Activated T-helper 17 cell treated with anti-CD3 and anti-CD28 coated beads, Interleukin-2, amount 50 U/mL, for 72 hours (primary cell): ENCODE data around the gene SDK2. TPM values are rescaled to one million over a fixed set of nuclear protein-coding genes. Genes with fewer than 3 reads are reported as not detected.
A peak's percentile ranks its signal among the peaks of the same experiment; 100 is the strongest.

Experiments
- ATAC-seq: fragments of 150-1000 bp; cut with Tn5 transposase; replicated peaks from 2 replicates; pipeline ENCODE4 v1.10.0; 2021; ENCODE audit warnings: mild to moderate bottlenecking, moderate library complexity
- H3K27ac Mint-ChIP-seq: one replicate; pipeline ENCODE4 v1.8.0; 2022; ENCODE audit warnings: mixed read lengths
- H3K27me3 Mint-ChIP-seq: one replicate; pipeline ENCODE4 v1.8.0; 2022; ENCODE audit warnings: mixed read lengths
- H3K36me3 Mint-ChIP-seq: one replicate; pipeline ENCODE4 v1.8.0; 2022; ENCODE audit warnings: low read depth, mild to moderate bottlenecking, mixed read lengths
- H3K4me1 Mint-ChIP-seq: one replicate; pipeline ENCODE4 v1.8.0; 2022; ENCODE audit warnings: mixed read lengths
- H3K4me3 Mint-ChIP-seq: one replicate; pipeline ENCODE4 v1.8.0; 2022; ENCODE audit warnings: mild to moderate bottlenecking, mixed read lengths
- H3K9me3 Mint-ChIP-seq: one replicate; pipeline ENCODE4 v1.8.0; 2022; ENCODE audit warnings: mixed read lengths
- total RNA-seq, 2 donors: library from RNA; stranded (reverse); gene quantifications; one replicate each; pipeline ENCODE4 v1.2.3, GENCODE V29; 2022

The SDK2 gene
- total RNA-seq, 2 donors from 2014 or later, result 0.19 to 0.26 TPM

DNA sequence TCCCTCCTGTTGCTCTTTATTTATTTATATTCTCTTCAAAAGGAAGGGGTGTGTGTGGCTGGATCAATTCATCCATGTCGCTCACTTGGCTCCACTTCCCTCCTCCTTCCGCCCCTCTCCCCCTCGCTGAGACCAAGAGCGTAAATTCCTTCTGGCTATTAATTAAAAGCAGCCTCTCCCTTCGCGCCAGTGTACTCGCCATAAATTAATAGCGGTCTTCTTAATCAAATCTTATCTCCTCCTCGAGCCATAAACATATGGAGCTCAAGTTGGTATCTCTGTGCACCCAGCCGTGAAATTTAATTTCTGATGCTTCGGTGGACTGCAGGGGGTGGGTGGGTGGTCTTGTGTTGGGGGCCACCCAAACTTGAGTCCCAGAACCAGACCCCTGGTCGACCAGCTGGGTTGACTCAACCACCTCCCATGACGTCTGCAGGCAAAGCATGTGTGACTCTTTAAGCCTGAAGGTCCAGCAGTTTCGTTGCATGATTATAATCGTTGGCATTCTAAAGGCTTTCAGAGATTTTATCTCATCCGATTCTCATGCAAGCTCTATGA lies 57.9 kb downstream of the SDK2 start:
- Mint-ChIP-seq H3K4me3 (no peak overlapping the region), H3K9me3 (no peaks in the 10 kb centered on the region), H3K36me3 (no peaks in the 10 kb centered on the region), H3K27ac (peak overlapping the region; percentile 8), H3K4me1 (peaks cover 14% of the 10 kb centered on the region), H3K27me3 (no peaks in the 10 kb centered on the region)
- ATAC-seq, result no peak

DNA sequence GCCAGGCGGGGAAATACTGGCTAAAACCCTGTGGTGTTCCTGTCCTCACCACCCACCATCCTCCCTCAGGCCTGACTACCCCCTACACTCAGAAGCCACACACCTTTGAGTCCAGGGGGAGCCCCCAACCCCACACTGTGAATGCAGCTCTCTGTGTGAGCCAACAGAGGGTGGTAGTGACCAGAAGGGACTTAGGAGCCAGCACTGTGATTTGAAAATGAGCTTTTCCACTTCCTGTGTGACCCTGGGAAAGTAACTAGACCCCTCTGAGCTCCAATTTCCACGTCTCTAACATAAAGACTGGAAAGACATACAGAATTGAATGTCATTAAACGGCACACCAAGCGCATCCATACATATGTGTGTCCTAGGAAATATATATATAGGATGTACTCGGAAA lies 58.7 kb downstream of the SDK2 start:
- Mint-ChIP-seq H3K9me3 (no peaks in the 10 kb centered on the region), H3K4me3 (no peak overlapping the region), H3K36me3 (no peaks in the 10 kb centered on the region), H3K27me3 (no peaks in the 10 kb centered on the region), H3K27ac (no peak overlapping the region), H3K4me1 (peaks cover 11% of the 10 kb centered on the region)
- peak; percentile 57 for ATAC-seq

DNA sequence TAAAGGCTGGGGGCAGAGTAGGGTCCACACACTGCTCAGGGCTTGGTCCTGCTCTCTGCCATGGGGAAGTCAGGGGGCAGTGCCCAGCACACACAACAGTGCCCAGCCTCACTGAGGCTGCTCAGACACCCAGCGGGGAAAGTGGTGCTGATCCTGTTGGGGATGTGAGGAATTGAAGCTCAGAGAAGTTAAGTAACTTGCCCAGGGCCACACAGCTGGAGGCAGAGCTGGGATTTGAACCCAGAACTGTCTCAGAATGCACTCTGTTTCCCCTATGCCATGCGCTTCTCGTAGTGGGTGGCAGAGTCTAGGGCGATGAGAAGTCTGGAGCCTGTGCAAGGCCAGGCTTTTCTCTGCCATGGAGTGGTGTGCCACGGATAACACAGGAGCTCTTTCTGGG lies 59.3 kb downstream of the SDK2 start:
- no peak overlapping the region for H3K4me3 Mint-ChIP-seq
- no peaks in the 10 kb centered on the region for H3K36me3 Mint-ChIP-seq
- peaks cover 11% of the 10 kb centered on the region for H3K4me1 Mint-ChIP-seq
- ATAC-seq, result no peak
- no peaks in the 10 kb centered on the region for H3K9me3 Mint-ChIP-seq
- H3K27ac Mint-ChIP-seq, result no peak overlapping the region
- H3K27me3 Mint-ChIP-seq, result no peaks in the 10 kb centered on the region

- Mint-ChIP-seq H3K27ac (no peak overlapping the region), H3K27me3 (no peaks in the 10 kb centered on the region), H3K4me1 (peaks cover 11% of the 10 kb centered on the region)
These were observed 60.2 kb downstream of the SDK2 start for GRCh38 chr17:73584049-73584448.

DNA sequence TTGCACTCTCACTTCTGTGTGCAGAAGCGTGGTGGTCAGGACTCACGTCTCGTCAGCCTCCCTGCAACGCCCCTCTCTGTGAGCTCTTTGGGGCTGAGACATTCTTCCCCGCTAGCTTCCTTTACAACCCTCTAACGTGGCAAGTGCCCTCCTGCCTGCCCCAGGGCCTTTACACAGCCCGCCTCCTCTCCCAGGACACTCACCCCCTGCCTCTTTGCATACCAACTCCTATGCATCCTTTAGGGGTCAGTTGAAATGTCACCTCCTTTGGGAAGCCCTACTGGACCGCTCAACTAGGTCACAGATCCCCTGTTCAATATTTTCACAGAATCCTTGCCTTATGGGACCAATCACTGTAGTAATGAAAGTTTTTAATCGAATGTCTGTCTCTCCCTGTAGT lies 61.4 kb downstream of the SDK2 start:
- Mint-ChIP-seq H3K4me1 (peaks cover 10% of the 10 kb centered on the region), H3K4me3 (no peak overlapping the region), H3K9me3 (no peaks in the 10 kb centered on the region), H3K36me3 (no peaks in the 10 kb centered on the region), H3K27me3 (no peaks in the 10 kb centered on the region), H3K27ac (no peak overlapping the region)
- no peak for ATAC-seq

More at GRCh38 chr17:73584049-73584448, 60.2 kb downstream of the SDK2 start:
- H3K4me3 Mint-ChIP-seq, result no peak overlapping the region
- no peaks in the 10 kb centered on the region for H3K9me3 Mint-ChIP-seq
- H3K36me3 Mint-ChIP-seq, result no peaks in the 10 kb centered on the region
- ATAC-seq, result no peak

DNA sequence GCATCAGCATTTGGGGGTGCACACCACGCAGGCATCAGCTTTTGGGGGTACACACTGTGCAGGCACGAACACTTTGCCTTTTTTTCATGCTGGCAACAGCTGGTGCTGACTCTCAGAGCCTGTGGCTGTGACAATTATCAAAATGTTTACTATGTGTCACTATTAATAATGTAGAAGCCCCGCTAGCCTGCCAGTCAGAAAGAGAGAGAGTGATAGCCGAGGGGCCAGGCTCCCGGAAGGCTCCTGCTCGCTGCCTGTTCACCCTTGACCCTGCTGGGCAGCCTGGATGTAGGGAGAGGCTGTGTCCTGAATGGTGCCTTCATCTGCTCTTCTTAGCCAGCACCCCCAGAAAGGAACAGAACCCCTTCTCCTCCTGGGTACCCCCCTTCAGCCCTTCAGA lies 61.9 kb downstream of the SDK2 start:
- no peak for ATAC-seq
- H3K9me3 Mint-ChIP-seq, result no peaks in the 10 kb centered on the region

GRCh38 chr17:73581379-73581778 lies 62.9 kb downstream of the SDK2 start:
- no peak for ATAC-seq
- Mint-ChIP-seq H3K9me3 (no peaks in the 10 kb centered on the region), H3K4me3 (no peak overlapping the region), H3K27ac (no peak overlapping the region), H3K27me3 (no peaks in the 10 kb centered on the region), H3K36me3 (no peaks in the 10 kb centered on the region), H3K4me1 (peaks cover 9% of the 10 kb centered on the region)

More for the DNA sequence above, 61.9 kb downstream of the SDK2 start:
- Mint-ChIP-seq H3K4me1 (peaks cover 10% of the 10 kb centered on the region), H3K36me3 (no peaks in the 10 kb centered on the region), H3K27ac (no peak overlapping the region), H3K4me3 (no peak overlapping the region), H3K27me3 (no peaks in the 10 kb centered on the region)

- Mint-ChIP-seq H3K36me3 (no peaks in the 10 kb centered on the region), H3K27ac (no peak overlapping the region), H3K4me3 (no peak overlapping the region), H3K4me1 (peaks cover 4% of the 10 kb centered on the region), H3K27me3 (no peaks in the 10 kb centered on the region), H3K9me3 (peaks cover 3% of the 10 kb centered on the region)
- ATAC-seq, result no peak
These were observed 64.1 kb downstream of the SDK2 start for GRCh38 chr17:73580073-73580710.

DNA sequence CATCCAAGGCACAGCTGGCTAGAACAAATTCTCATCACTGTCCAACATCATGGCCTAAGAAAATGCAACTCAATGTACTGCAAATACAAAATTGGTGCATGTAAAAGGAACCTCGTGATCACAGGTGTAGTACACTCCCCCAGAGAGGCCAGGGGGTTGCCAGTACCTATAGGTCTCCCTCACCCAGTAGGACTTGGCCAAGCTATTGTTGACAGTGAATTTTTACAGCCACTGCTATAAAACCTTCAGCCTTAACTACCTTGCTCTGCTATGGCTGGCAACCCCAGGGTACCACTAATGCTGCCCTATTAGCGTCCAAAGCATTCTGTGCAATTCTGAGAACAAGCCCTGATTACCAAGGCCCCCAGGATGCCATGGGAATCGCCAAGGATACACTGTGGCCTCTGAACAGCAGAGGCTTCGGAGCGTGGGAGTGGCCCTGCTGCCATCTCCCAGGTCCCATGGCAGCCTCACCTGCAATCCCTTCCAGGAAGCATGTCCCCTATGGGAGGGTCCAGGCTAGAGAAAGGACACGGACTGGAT lies 67.6 kb downstream of the SDK2 start:
- H3K36me3 Mint-ChIP-seq, result no peaks in the 10 kb centered on the region
- H3K27me3 Mint-ChIP-seq, result no peaks in the 10 kb centered on the region
- ATAC-seq, result no peak
- H3K9me3 Mint-ChIP-seq, result peaks cover 3% of the 10 kb centered on the region
- peaks cover 8% of the 10 kb centered on the region for H3K4me1 Mint-ChIP-seq
- H3K4me3 Mint-ChIP-seq, result no peak overlapping the region
- H3K27ac Mint-ChIP-seq, result no peak overlapping the region

DNA sequence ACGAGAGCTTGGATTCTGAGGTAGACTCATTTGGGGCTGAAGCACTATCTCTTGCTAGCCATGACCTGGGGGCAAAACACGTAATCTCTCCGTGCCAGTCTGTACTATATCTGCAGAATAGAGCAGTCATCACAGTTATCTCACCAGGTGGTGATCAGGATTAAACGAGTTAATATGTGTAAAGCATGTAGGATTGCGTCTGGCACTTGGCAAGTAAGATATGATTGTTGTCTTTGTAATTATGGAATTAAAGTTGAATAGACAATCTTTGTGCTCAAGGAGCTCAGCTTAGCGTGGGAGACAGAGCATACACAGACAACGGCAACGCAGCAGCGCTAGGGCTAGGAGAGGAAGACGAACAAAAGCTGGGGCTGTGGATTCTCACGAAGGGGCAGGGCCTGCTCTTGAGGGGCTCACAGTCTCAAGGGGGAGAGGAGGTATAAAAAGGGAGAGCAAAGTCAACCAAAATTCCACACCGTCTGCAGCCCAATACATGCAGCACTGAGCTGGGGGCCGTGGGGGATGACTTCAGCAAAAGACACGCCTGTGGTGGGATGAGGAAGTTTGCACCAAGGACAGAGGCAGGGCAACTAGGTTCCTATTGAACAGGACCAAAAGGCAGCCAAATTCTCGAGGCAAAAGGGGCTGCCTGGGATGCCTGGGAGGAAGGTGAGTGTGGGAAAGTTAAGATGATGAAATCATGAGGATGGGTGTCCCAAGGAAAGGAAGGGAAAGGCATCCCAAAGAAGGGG lies 68.6 kb downstream of the SDK2 start:
- H3K9me3 Mint-ChIP-seq, result peaks cover 3% of the 10 kb centered on the region
- H3K4me3 Mint-ChIP-seq, result no peak overlapping the region
- no peak overlapping the region for H3K27ac Mint-ChIP-seq
- no peak for ATAC-seq
- H3K36me3 Mint-ChIP-seq, result no peaks in the 10 kb centered on the region
- peaks cover 8% of the 10 kb centered on the region for H3K4me1 Mint-ChIP-seq
- no peaks in the 10 kb centered on the region for H3K27me3 Mint-ChIP-seq

DNA sequence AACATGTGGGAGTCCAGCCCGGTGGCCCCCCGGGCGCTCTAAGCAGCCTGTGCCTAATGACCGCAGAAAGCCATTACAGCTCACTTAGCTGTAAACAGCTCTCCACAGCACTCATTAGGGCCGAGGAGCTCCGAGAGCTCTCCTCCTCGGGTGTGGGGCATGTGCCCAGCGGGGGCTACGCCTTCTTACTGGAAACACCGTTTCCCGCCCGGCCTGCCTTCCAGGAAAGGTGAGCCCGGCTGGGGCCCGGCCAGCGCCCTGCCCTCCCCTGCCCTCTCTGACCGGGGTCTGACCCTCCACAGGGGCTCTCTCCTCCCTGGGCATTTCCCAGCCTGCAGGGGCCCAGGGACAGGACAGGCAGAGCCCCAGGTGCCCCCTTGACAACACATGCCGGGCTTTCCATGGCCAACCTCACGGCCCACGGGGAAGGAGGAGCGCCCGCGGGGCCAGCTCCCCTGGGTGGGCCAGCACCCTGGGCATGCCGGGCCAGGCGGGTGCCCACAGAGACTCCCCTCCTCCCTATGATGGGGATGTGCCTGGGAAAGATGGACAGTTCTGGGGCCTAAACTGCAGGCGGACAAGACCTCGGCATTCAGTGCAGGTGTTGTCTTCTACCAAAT lies 72.6 kb downstream of the SDK2 start:
- no peak overlapping the region for H3K4me3 Mint-ChIP-seq
- H3K4me1 Mint-ChIP-seq, result peaks cover 10% of the 10 kb centered on the region
- H3K36me3 Mint-ChIP-seq, result no peaks in the 10 kb centered on the region
- no peaks in the 10 kb centered on the region for H3K27me3 Mint-ChIP-seq
- peaks cover 3% of the 10 kb centered on the region for H3K9me3 Mint-ChIP-seq
- no peak for ATAC-seq
- no peak overlapping the region for H3K27ac Mint-ChIP-seq

DNA sequence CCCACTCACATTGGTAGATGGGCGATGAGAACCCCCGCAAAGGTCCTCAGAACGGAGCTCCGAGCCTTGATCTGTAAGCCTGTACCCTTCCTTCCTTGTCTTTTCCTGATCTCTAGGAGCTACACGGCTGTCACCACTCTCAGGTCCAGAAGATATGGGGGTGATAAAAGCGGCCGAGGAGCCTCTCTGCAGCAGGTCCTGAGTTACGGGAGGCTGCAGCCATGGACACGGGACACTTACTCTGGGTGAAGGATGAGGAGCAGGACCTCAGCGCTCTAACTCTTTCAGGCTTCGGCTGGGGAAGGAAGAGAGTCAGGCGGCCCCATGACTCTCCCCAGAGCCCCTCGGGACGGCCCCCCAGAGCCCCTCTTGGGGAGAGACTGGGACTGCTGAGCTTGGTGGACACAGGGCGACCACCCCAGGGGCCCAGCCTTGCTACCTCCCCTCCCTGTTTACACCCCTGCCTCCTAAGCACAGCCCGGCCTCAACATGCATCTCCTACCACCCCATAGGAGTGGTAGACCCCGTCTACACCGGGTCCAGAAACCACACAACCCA lies 74.4 kb downstream of the SDK2 start:
- Mint-ChIP-seq H3K4me3 (no peak overlapping the region), H3K36me3 (no peaks in the 10 kb centered on the region), H3K9me3 (no peaks in the 10 kb centered on the region), H3K4me1 (peaks cover 10% of the 10 kb centered on the region), H3K27me3 (no peaks in the 10 kb centered on the region), H3K27ac (no peak overlapping the region)
- no peak for ATAC-seq

DNA sequence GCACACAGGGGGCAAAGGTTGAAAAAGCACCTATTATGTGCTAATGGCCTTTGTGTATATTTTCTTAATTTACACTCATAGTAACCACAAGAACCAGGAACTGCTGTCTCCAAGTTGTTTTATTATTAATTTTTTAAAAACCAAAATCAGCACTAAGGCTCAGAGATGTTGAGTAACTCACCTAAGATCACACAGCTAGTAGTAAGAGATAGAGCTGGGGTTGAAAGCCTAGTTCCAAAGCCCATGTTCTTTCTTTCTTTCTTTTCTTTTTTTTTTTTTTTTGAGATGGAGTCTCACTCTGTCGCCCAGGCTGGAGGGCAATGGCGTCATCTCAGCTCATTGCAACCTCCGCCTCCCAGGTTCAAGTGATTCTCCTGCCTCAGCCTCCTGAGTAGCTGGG lies 75.3 kb downstream of the SDK2 start:
- ATAC-seq, result no peak
- no peaks in the 10 kb centered on the region for H3K27me3 Mint-ChIP-seq
- H3K4me1 Mint-ChIP-seq, result peaks cover 10% of the 10 kb centered on the region
- H3K27ac Mint-ChIP-seq, result no peak overlapping the region
- H3K9me3 Mint-ChIP-seq, result no peaks in the 10 kb centered on the region
- no peaks in the 10 kb centered on the region for H3K36me3 Mint-ChIP-seq
- no peak overlapping the region for H3K4me3 Mint-ChIP-seq
